ENCODE results near the gene MANBA.
"Not testable (repeated sequence)": the region's sequence is repeated elsewhere in the genome, so short reads cannot be mapped to it uniquely, and the experiment has no call there.

Gene MANBA

DNA sequence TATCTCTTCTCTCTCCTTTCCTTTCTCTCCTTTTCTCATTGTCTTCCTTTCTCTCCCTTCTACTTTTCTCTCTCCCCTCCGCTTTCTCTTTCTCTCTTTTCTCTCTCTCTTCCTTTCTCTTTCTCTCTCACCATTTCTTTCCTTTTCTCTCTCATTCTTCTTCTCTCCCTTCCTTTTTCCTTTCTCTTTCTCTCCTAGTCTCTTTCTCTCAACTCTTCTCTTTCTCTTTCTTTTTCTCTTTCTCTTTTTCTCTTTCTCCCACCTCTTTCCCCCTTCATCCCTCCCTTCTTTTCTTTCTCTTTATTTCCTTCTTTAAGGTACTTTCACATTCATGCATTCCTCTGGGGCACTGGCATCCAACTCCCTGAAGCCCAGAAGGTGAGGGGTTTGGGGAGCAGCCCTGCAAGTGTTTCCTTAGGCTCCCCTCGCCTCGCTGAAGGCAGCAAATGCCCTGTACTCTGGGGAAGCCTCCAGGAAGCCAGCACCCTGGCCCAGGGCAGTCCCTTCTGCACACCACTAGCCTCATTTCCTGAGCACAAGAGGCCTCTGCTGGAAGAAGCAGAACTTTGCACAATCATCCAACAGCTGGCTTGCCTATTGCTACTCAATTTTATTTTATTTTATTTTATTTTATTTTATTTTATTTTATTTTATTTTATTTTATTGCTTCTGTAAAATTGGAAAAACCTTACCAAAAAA lies 135.4 kb downstream of the MANBA start:
- DNase-seq (ENCODE audit: low read depth in 2 of 3, low spot score in 2 of 3), result no peak

DNA sequence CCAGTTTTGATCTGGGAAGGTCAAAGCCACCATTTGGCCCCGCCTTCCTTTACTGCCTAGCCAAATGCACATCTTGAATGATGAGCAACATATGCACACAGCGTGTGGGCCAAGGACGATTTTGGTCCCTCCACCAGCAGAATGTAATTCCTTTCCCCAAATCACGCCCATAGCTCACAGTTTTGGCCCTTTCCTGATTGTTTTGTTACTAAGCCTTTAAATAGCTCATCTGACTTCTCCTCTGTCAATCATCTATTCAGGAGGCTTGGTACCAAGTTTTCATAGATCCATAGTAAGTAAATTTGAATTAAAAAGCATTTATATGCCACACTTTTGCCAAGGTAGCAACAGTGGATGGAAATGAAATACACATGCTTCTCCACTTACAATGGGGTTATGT lies 136.3 kb downstream of the MANBA start:
- no peak for DNase-seq (ENCODE audit: low read depth in 2 of 3, low spot score in 2 of 3)

DNA sequence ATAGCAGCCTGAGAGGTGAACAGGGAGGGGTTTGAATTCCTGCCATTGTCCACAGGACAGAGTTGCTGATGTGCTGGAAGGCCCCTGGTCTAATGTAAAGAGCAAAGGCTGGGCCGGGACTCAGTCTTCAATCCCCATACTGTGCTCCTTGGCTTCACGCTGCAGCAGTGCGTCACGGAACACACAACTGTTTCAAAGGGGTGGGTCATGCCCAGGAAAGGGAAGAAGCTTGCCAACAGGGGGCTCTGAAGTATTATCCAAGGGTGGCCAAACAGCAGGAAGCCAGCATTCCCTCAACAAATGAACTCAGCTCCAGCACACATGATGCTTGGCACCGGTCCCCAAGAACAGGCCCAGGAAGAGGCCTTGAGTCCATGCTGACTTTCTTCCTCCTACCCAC lies 137.1 kb downstream of the MANBA start:
- DNase-seq (ENCODE audit: low read depth in 2 of 3, low spot score in 2 of 3), result no peak

DNA sequence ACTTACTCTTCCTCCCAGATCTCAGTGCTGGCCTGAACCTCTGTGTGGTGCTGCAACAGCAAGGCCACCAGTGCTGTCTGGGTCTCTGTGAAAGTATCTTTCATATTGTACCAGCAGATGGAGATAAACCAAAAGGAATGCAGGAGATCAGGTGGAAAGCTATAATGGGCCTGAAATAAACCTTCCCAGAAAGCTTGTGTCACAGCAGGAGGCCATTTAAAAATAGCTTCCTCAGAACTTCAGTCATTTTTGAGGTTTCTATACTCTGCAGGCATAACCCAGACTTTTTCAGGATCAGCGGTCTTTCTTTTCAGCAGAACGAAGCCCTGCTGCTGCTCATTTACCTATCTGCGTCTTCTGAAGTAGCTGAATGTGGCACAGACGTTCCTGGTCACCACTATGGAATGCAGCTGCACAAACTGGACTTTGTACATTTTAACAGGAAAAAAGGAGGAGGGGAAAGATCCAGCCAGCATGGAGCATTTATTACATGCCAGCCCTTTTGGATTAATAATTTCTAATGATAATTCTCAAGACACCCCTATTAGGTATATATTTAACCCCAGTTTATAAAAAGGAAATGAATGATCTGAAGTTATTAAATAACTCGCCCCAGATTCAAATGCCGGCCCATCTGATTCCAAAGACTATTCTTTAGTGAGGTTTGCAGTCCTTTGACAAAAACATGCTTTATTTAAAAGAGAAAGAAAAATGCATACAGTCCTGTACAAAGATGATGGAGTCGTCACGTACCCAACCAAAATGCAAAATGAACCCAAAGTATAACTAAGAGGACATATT lies 139.9 kb downstream of the MANBA start:
- no peak for DNase-seq (ENCODE audit: low read depth in 2 of 3, low spot score in 2 of 3)

DNA sequence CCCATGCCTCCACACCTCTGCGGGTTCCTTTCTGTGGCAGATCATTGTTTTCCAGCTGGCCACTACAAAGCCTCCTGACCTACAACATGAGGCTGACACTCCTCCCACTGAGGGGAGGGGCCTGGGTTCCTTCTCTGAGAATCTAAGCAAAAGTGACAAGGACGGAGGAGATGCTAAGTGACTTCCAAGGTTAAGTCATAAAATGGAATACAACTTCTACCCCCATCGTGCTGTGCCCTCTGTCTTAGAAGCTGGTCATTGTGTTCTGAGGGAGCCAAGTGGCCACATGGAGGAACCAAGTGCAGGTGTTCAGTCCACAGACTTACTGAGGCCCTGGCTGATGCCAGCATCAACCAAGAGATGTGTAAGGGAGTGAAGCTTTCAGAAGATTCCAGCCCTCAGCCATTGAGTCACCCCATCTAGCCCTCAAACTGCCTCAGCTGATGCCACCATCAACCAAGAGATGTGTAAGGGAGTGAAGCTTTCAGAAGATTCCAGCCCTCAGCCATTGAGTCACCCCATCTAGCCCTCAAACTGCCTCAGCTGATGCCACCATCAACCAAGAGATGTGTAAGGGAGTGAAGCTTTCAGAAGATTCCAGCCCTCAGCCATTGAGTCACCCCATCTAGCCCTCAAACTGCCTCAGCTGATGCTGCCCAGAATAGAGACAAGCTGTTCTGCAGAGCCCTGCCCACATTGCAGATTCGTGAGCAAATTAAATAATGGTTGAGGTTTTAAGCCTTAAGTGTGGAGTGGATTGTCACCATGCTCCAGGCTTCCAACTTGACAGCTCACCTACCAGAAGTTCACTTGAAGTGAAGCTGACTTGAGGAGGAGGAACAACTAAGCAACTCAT lies 140.8 kb downstream of the MANBA start:
- DNase-seq (ENCODE audit: low read depth in 2 of 3, low spot score in 2 of 3), result not testable (repeated sequence)

DNA sequence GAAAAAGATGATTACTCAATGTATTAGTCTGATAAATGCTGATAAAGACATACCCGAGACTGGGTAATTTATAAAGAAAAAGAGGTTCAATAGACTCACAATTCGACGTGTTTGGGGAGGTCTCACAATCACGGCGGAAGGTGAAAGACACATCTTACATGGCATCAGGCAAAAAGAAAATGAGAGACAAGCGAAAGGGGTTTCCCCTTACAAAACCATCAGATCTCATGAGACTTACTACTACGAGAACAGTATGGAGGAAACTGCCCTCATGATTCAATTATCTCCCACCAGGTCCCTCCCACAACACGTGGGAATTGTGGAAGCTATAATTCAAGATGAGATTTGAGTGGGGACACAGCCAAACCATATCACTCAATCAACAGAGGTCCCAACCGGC lies 141.7 kb downstream of the MANBA start:
- DNase-seq (ENCODE audit: low read depth in 2 of 3, low spot score in 2 of 3), result not testable (repeated sequence)

DNA sequence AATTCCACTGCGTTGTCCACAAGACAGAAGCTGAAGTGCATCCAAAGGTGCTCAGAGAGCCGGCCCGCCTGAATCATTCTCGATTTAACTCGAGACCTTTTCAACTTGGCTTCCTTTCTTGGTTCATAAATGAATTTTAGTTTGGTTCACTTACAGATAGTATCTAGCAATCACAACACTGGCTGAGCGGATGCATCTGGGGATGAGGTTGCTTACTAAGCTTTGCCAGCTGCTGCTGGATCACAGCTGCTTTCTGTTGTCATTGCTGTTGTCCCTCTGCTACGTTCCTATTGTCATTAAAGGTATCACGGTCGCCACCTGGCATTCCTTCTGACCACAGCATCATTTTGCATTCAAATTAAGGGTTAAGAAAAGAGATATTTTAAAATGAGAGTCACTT lies 144.1 kb downstream of the MANBA start:
- no peak for DNase-seq (ENCODE audit: low read depth in 2 of 3, low spot score in 2 of 3)

DNA sequence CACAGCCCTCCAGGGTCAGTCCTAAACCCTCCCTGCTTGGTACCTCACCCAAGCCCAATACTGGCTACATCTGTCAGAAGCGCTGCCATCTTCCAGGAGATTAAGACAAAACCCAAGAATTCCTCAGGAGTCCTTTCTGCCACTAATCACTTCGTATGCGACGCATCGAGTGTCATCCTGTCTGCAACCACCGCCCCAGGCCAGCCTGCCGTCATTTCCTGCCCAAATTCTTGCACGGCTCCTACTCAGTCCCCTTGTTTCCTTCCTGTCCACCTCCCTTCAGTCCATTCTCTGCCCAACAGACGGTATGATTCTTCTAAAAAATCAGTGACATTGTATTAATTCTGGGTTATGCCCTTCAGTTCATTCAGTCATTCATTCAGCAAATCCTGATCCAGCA lies 146.0 kb downstream of the MANBA start:
- DNase-seq (ENCODE audit: low read depth in 2 of 3, low spot score in 2 of 3), result no peak

DNA sequence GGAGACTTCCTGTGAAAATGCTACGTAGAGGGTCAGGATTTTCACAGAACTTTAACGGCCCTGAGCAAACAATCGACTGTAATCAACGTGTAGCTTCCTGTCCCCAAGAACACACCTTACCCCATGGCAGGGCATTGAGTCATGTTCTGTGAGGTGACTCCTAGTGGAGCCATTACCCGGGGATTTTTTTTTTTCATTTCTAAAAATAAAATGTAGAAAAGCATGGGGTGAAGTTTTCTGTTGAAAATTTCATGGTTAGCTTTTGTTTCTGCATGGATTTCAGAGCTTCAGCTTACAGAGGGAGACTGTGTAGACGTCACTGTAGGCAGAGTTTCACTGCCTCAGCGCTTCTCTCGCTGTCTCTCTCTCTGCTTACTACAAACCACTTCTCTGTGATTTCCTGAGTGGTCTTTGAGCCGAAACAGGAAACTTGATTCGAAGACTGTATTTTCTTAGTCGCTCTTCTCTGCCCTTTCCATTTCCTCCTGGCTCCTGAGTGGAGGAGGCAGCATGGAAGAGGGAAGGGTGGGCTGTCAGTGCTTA lies 147.9 kb downstream of the MANBA start:
- DNase-seq (ENCODE audit: low read depth in 2 of 3, low spot score in 2 of 3), result no peak

DNA sequence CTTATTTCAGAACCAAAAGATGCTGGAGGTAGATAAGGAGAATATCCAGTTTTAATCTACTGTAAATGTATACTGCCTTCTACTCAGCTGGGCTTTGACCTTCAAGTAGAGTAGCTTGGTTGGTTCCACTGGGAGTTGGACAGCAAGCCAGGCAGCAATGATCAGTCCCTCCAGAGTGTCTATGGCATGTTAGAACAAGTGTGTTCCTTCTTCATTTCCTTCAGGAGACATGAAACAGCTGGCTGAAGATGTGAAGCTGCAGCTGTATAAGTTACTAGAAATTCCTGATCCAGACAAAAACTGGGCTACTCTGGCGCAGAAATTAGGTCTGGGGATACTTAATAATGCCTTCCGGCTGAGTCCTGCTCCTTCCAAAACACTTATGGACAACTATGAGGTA lies 148.6 kb downstream of the MANBA start:
- DNase-seq (ENCODE audit: low read depth in 2 of 3, low spot score in 2 of 3), result no peak

DNA sequence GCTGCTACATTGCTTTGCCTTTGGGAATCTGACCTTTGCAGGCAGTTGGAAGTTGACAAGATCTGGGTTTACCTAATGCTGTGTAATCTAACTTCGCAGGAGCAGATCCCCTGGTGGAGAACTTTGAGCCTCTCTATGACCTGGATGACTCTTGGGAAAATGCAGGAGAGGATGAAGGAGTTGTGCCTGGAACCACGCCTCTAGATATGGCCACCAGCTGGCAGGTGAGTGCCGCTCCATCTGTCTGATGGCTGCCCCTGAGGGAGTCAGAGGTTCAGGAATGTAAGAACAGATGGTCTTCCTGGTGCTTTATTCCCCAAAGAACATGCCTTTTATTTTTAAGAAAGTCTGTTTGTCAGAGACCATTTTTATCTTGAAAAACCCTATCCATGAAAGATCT lies 150.3 kb downstream of the MANBA start:
- no peak for DNase-seq (ENCODE audit: low read depth in 2 of 3, low spot score in 2 of 3)

DNA sequence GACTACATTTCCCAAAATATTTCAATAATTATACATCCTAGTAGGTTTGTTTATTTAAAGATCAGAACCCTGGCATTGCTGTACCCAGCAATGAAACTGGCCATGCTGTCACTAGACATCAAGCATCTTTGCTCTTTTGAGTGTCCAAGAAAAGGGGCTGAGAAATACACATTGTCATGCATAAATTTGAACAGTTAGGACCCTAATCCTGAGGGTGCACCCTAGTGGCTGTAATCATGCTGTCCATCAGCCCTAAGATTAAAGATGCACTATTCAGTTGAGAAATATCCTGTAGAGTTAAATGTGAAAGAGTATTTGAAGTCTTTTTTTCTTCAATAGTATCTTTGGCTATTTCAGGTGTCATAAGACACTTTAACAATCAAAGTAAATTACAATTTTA lies 150.8 kb downstream of the MANBA start:
- DNase-seq (ENCODE audit: low read depth in 2 of 3, low spot score in 2 of 3), result no peak

DNA sequence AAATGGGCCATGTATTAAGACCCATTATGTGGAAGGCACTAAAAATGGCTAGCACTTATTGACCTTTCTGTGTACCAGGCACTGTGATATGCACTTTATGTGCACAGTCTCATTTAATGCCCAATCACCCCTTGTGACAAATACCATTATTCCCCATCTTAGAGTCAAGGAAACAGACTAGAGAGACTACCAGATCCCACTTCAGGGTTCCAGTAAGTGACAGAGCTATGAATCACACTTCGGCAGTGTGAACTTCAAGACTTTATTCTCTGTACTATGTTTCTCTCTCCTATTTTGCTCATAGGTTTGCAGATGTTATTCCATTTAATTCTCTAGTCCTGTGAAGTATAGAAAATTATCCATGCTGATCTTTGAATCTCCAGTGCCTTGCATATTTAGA lies 152.6 kb downstream of the MANBA start:
- no peak for DNase-seq (ENCODE audit: low read depth in 2 of 3, low spot score in 2 of 3)

DNA sequence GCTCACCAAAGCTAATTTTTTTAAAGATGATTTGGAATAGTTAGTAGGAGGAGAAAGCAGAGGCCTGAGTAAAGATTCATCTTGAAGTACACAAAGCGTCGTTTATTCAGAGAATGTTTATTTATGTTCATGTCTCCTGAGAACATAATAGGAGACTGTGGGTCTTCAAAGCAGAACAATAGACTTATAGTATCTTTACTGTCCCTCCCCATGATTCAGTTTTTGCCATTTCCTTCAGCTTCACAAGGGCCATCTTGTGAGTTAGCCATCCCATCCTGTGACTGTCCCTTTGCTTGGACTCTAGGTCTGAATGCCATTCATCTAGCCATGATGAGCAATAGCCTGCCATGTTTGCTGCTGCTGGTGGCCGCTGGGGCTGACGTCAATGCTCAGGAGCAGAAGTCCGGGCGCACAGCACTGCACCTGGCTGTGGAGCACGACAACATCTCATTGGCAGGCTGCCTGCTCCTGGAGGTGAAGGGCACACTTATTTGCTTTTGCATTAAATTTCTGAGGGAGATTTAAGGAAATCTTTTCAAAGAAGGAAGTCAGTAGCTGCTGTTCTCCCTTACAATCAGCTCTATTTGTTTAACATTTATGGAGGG lies 153.8 kb downstream of the MANBA start:
- DNase-seq (ENCODE audit: low read depth in 2 of 3, low spot score in 2 of 3), result no peak

DNA sequence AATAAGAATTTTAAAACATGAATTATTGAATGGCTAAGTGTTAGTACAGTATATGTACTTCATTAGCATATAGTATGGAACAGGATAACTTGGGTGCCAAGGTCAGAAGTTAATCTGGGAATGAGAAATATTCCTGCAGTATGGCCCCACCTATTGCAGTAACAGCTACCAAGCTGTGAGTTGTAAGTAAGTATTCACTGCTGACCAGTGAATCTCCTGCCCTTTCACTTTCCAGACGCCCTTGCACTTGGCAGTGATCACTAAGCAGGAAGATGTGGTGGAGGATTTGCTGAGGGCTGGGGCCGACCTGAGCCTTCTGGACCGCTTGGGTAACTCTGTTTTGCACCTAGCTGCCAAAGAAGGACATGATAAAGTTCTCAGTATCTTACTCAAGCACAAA lies 154.5 kb downstream of the MANBA start:
- DNase-seq (ENCODE audit: low read depth in 2 of 3, low spot score in 2 of 3), result no peak

DNA sequence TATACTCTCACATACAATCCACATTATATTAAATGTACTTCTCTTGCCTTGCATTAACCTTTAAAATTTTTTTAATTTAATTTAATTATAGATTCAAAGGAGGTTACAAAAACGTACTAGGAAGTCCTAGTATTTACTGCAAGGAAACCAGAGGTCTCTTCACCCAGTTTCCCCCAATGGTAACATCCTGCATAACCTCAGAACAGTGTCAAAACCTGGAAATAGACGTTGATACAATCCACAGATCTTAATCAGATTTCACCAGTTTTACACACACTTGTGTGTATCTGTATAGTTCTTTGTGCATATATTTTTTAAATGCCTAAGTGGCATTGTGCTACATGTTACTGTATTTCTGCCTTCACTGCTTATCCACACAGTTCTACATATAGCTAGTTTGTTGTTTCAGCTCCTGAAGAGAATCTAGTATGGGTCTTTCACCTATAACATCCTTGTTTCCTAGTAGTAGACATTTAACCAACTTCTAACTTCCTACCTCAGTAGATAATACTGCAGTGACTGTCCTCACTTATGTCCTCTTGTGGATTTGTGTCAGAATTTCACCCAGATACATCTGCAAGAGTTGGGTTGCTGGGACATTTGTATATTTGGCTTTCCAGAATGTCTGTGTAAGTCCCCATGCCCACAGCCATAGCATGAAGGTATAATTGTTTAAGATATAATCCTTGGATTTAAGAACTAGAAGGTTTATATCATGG lies 156.4 kb downstream of the MANBA start:
- DNase-seq (ENCODE audit: low read depth in 2 of 3, low spot score in 2 of 3), result no peak

DNA sequence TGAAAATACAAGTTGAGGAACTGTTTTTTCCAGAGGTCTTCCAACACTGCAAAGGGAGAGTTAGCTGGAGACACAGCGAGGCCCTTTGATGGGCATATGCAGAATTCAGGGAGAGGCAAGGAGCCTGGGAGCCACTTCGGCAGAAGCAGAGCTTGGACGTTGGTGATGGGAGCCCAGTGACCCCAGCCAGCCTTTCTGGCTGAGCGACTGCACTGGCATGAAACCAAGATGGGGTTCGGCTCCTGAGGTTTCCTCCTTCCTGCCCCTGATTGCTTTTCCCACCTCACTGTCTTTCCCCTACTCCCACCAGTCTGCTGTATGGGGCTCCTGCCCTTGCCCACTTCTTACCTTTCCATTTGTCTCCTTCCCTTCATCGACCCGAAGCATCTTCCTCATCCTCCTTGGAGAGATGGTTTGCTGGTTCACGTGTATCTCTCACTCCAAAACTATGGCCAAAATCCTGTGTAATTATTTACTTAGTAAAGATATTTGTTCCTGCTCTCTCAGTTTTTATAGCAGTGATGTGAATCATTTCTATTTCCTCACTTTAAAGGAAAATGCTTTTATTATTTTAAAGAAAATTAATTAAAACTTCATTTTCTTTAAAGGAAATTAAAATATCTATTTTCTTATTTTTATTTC lies 159.1 kb downstream of the MANBA start:
- no peak for DNase-seq (ENCODE audit: low read depth in 2 of 3, low spot score in 2 of 3)

DNA sequence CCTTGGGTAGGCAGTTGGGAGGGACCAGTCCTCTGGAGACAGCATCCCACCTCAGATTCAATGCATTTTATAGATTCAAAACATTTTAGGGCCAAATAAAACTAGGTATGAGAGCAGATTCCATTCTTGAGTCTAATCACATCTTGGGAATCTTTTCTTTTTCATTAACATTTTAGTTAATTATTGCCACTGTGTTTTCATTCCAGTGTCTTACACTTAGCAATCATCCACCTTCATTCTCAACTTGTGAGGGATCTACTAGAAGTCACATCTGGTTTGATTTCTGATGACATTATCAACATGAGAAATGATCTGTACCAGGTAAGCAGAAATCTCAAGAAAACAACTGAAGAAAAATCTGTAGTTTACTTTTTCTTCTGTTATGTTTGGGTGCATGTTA lies 160.1 kb downstream of the MANBA start:
- DNase-seq (ENCODE audit: low read depth in 2 of 3, low spot score in 2 of 3), result no peak

DNA sequence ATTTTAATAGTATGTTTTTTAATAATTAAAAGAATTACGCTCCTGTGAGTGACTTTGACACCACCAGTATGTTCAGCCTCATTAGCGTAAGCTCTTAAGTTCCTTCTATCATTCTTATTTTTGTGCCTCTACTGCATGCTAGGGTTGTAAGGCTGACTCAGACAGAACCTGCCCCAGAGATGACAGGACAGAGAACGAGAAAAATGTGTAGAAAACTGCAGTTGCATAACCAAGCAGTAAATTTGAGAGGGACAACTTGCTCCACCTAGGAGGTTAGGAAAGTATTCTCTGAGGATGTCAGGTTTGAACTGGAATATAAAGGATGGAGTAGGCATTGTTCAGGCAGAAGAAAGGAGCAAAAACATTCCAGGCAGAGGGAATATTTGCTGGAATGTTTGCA lies 160.9 kb downstream of the MANBA start:
- no peak for DNase-seq (ENCODE audit: low read depth in 2 of 3, low spot score in 2 of 3)

DNA sequence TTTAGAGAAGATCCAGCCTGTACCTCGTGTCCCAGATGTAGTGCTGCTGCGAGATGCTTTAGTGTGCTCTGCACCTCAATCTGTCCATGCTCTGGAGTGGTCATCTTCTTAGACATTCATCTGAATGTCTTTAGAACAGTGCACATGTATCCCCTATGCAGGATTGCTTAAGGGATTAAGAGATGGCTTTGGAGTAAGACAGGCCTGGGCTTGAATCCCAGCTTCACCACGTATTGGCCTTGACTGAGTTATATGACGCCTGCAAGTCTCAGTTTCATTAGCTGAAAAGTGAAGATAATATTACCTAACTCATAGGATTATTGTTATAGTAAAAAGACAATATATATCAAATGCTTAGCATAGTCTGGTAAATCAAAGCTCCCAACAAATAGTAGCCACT lies 161.3 kb downstream of the MANBA start:
- no peak for DNase-seq (ENCODE audit: low read depth in 2 of 3, low spot score in 2 of 3)

Data from activated CD8-positive, alpha-beta memory T cell treated with anti-CD3 and anti-CD28 coated beads for 48 hours (primary cell).